Stimulated activated CD8-positive, alpha-beta memory T cell treated with anti-CD3 and anti-CD28 coated beads, Interleukin-12 subunit alpha, Interleukin-12 subunit beta, amount 100 ng/mL, for 24 hours (primary cell): ENCODE data around the gene CYLD.

Experiments used
- DNase-seq: peaks from one replicate; pipeline ENCODE4 v3.0.0-alpha.2; 2020; ENCODE audit errors: extremely low read depth

Gene CYLD

DNA sequence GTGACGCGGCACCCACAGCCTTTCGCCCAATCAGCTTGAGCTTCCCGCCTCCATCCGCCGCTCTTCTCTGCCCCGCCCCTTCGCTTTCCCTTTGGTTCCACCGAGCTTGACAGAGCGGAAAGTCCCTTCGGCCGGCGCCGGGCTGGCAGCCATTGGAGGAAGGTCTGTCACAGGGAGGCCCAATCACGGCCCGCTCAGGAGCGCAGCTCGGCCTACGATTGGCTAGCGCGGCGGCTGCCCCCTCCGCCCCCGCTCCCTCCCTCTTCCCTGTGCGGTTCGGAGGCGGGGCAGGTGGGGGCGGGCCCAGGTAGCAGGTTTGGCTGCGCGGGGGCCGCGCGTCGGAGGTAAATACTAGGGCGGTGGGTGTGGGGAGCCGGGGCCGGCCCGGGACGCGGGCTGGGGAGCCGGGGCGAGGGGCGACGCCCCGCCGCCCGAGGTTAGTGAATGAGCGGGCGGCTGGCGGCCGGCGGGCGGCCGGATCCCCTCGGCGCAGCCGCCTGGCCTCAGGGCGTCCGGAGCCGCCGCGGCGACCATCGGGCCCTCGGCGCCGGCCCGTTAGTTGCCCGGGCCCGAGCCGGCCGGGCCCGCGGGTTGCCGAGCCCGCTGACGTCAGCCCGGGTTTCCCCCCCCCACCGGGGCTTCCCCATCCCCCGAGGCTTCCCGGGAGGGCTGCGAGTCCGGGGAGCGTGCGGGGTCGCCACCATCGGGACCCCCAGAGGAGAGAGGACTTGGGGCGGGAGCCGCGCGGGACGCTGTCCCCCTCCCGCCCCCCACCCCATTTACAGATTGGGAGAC, at the start of gene CYLD:
Gene CYLD, plus strand, starts transcription at position 306 of the 795 bp plus-strand sequence. CDS start 7,613 bp downstream, outside the sequence.
- DNase-seq, result peak; percentile 99

DNA sequence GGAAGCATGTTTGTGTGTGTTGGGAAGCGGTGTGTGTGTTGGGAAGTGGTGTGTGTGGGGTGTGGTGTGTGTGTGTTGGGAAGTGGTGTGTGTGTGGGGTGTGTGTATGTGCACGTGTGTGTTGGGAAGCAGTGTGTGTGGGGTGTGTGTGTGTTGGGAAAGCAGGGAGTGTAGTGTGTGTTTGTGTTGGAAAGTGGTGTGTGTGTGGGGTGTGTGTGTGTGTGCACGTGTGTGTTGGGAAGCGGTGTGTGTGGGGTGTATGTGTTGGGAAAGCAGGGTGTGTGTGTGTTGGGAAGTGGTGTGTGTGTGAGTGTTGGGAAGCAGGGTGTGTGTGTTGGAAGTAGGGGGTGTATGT, 49.3 kb upstream of the CYLD start:
- no peak for DNase-seq

DNA sequence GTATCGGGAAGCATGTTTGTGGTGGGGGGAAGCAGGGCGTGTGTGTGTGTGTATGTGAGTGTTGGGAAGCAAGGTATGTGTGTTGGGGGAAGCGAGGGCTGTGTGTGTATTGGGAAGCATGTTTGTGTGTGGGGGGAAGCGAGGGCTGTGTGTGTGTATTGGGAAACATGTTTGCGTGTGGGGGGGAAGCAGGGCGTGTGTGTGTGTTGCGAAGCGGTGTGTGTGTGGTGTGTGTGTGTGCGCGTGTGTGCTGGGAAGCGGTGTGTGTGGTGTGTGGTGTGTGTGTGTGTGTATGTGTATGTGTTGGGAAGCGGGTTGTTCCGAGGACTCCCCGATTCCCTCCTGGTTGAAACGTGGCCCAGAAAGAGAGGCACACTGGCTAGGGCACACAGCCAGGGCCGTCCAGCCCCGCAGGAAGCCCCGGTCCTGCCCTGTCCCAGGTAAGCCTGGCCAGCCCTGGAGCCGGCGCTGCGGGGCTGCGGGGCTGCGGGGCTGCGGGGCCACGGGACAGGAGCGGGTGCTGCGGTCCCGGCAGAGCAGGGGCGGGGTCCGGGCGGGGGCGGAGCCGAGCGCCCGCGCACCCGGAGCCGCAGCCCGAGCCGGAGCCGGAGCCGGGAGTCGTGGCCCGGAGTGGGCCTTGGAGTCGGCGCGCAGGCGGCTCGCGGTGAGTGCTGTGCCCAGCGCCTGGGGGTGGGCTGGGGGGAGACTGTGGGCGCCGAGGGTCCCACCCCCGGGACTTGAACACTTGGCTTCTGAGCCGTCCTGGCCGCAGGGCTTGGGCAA, 48.7 kb upstream of the CYLD start, which contains the start of gene NOD2:
Gene NOD2, plus strand, starts transcription at position 608 of the 783 bp plus-strand sequence. CDS start 5,890 bp downstream, outside the sequence.
- no peak for DNase-seq

DNA sequence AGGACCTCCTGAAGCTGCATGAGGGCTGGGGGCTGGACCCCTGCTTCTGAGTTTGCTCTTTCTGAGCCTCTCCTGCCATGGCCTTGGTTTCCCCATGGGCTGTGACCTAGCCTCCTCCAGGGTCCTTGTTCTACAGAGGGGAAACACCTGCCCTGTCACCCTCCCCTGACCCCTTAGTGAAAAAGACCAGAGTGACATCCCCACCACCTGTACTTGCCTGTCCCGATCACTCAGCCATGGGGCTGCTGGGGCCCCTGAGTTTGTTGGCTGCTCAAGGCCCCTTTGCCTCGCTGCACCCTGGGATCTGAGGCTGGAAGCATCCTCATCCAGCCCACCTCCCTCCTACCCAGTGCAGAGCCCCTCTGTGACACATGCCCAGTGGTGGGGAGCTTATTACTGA, 47.7 kb upstream of the CYLD start:
- DNase-seq, result no peak

DNA sequence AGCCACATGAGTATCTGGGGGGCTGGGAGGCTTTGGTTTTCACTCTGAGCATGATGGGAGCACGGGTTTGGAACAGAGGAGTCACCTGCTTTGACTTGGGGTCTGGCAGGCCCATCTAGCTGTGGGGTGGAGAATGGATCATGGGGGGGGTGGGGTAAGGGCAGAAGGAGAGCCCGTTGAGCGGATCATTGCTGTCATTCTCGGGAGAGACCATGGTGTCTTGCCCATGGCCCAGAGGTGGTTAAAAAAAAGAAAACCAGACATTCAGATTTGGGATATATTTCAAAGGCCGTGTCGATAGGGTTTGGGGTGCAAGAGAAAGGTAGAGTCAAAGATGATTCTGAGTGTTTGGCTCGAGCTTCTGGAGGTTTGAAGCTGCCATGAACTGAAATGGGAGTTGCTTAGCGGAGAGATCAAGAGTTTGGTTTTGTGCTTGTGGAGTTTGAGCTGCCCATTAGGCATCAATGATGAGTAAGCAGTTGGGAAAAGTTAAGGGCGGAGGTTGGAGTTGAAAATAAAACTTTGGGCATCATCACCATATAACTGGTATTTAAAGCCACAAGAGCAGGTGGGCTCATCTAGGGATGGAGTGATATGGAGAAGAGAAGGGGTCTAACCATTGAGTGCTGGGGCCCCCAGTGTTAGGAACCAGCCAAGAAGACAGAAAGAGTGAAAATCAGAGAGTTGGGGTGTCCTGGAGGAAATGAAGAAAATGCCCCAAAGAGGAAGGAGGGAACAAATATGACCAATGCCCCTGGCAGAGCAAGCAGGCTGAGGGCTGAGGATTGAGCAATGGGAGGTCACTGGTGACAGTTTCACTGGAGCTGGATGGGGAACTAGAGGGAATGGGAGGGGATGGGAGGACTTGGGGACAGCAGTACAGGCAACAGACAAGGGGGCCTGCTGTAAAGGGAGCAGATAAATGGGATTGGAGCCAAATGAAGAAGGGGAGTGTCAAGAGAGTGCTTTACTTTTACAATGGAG, 46.6 kb upstream of the CYLD start:
- DNase-seq, result no peak

DNA sequence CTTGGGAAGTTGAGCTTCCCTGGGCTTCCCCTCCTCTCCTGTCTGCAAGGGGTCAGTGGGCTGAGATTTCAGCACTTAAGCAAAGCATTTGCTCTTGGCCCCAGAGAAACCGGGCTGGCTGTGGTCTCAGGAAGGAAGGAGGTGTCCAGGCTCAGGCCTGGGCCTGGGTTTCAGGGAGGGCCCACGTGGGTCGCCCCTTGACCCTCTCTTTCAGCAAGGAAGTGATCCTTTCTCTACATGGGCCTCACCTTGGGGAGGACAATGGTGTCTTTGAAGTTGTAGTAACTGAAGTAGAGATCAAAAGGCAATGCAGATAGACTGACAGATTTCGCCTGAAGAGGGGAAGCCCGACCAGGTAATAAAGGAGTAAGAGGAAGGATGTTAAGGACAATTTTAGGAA, 45.8 kb upstream of the CYLD start:
- DNase-seq, result no peak

DNA sequence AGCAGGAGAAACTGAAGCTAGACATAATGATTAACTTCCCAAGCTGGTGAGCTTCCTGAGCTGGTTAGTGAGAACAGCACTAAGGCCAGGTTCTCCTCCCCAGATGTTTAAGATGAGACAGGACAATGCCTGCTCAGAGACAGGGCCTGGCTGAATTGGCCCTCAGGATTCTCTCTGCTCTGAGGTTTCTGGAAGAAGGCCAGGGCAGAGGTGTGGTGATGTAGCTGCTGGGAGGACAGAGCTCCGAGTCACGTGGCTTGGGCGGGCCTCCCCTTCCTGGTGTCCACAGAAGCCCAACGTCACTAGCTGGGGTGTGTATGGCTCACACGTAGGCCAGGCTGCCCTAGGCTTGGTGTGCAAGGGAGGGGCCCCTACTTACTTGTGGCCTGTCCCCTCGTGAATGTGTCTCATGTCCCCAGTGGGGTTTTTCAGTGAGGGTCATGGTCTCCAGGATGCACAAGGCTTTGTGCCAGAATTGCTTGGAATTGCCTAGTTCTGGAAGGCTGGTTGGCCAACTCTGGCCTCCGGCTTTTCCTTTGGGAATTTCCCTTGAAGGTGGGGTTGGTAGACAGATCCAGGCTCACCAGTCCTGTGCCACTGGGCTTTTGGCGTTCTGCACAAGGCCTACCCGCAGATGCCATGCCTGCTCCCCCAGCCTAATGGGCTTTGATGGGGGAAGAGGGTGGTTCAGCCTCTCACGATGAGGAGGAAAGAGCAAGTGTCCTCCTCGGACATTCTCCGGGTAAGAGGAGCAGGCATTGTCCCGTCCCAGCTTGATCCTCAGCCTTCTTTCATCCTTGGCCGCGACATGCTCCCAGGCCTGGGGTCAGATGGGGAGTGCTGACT, 45.1 kb upstream of the CYLD start:
- DNase-seq, result no peak

DNA sequence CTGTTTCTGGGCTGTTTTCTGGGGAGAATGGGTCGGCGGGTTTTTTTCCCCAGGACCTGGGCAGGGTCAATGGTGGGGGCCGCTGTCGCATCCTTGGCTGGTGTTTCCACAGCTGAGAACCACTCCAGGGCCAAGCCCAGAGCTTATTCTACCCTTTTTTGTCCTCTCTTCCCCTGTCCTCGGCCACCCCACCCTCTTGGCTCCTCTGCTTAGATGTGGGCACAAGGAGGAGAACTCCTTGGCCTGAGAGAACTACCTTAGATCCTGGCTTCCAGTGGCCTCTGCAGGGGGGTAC, 44.5 kb upstream of the CYLD start:
- DNase-seq, result no peak

DNA sequence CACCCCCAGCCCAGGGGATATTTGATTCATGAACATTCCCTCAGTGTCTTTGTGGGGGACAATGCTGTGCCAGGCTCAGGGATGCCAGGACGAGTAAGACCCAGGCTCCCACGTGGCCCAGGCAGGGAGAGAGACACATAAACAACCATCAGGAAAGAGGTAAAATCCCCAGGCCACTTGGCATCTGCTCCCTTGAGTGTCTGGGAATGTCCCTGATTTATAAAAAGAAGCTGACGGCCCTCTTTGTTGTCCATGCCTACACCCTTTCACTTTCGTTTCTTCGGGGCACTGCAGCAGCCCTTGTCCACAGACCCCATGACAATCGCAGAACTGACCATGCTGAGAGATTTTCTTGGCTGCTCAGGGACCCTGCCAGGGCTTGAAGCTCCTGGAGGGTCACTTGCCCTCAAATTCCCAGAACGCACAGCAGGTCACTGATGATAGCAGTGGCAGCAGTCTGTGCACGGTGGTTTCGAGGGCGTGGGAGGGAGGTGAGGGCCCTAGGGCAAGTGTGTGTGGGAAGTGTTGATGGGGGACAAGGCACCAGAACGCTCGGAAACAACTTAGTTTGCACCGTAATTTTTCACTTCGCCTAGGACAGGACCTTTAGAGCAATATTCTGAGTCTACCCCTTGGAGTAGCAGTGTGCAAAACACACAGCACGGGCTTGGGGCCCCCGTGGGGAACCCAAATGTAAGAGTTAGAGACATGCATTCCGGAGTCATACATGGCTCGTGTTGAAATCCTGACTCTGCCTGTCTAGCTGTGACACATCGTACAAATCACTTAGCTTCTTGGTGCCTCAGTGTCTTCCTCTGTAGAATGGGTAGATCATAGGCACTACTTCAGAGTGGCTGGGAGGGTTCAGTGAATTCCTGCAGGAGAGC, 43.8 kb upstream of the CYLD start:
- DNase-seq, result no peak

DNA sequence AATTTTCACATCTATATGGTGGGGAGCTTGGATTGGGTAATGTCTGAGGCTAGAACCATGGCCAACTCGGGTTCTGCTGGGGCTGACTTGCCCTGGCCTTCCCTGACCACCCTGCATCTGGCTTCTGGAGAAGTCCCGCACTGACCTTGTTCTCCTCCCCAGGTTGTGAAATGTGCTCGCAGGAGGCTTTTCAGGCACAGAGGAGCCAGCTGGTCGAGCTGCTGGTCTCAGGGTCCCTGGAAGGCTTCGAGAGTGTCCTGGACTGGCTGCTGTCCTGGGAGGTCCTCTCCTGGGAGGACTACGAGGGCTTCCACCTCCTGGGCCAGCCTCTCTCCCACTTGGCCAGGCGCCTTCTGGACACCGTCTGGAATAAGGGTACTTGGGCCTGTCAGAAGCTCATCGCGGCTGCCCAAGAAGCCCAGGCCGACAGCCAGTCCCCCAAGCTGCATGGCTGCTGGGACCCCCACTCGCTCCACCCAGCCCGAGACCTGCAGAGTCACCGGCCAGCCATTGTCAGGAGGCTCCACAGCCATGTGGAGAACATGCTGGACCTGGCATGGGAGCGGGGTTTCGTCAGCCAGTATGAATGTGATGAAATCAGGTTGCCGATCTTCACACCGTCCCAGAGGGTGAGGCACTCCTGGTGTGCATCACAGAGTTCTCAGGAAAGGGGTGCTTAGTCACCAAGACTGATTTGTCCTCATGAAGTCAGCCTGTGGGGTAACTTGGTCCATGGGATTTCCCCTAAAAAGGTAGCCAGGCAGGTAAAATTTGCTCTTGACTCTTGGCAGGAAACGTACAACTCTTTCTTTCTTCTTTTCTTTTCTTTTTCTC, 42.3 kb upstream of the CYLD start:
- no peak for DNase-seq

DNA sequence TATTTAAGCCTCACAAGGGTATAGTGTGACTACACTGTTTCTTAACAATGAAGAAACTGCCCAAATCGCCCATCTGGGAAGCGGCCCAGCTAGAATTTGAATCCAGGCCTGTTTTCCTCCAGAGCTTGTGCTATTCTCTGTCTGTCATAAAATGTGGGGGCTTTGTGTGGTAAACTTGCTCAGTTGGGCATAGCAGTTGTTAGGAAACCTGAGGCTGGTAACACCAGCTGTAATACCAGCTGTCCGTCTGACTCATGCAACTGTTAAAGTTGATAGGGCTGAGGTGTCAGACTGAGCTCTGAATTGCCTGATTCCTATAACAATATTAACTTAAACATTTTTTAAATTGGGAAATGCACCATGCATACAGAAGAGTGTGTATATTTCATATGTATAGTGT, 39.2 kb upstream of the CYLD start:
- DNase-seq, result no peak

DNA sequence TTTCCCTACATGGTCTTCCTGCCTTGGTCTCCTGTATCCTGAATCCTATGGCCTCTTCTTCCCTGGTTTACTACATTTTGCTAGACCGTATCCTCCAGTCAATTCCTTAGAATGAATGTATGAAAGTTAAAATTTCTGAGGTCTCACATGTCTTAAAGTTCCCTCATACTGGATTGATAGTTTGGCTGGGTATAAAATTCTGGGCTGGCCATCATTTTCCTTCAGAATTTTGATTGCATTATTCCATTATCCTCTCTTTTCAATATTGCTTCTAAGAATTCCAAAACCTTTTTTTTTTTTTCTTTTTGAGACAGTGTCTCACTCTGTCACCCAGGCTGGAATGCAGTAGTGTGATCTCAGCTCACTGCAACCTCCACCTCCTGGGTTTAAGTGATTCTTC, 37.6 kb upstream of the CYLD start:
- DNase-seq, result no peak

DNA sequence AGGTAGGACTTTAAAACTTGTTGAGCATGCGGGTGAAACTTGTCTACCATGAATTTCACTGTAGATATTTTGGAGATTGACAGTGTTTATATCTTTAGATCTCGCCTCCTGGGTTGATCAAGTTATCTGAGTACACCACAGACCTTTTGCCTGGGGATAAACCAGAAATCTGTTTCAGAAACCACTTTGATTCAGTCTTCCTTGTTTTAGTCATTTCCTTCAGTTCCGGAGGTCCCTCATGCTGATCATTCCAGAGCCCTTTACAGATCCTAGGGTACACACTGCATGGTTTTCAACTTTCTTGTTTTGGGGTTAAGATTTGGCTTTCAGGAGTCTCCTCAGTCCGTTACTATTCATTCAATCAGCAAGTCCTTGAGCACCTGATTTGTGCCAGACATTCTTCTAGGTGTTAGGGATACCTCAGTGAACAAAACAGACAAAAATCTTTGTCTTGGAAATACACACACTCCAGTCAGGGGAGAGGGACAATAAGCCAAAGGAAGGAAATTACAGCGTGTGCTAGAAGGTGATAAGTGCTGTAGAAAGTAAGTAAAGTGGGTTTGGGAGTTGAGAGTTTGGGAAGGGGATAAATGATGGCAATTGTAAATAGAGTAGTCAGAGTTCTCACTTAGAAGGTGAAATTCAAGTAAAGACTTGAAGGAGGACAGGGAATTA, 36.3 kb upstream of the CYLD start:
- DNase-seq, result no peak

DNA sequence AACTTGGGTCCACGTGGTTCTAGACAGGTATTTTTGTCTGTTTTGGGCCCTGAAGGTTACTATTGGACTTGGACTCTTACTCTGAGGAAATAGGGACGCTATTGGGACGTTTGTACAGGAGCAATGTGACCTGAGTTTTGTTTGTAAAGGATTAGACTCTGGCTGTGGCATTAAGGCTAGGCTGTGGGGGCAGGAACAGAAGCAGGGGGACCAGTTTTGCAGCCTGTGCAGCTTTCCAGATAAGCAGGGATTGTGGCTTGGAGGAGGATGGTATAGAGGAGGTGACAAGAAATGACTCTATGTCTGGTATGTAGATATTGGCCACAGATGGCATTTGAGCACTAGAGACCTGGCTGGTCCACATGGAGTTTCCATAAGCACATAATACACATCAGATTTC, 35.6 kb upstream of the CYLD start:
- DNase-seq, result no peak

DNA sequence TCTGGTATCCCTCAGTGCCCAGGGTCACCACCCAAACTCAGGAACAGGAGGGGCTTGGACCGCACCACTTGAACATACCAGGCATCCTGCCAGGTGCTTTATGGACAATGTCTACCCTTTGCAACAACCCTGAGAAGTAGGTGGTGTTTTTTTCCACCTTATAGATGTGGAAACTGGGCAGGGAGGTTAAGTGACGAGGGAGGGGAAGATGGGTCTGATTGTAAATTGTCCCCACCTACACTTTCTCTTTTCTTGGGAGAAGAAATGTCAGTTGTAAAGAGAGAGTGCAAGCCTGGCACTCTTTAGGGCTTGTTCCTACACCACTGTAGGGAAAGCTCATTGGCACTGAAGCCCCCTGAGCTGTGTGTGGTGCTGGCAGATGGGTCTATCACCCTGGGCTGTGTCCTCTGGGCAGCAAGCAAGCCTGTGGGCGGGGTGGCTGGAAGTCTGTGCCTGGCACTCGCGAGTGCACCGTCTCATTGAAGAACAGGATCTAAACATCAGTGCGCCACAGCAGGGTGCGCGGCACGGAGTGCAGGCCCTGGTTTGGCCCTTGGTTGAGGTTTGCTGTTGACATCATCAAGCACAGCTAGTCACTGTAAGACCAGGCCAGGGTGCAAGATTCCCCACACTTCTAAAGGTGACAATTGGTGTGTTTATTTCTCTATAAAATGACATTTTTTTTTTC, 33.4 kb upstream of the CYLD start:
- DNase-seq, result no peak

DNA sequence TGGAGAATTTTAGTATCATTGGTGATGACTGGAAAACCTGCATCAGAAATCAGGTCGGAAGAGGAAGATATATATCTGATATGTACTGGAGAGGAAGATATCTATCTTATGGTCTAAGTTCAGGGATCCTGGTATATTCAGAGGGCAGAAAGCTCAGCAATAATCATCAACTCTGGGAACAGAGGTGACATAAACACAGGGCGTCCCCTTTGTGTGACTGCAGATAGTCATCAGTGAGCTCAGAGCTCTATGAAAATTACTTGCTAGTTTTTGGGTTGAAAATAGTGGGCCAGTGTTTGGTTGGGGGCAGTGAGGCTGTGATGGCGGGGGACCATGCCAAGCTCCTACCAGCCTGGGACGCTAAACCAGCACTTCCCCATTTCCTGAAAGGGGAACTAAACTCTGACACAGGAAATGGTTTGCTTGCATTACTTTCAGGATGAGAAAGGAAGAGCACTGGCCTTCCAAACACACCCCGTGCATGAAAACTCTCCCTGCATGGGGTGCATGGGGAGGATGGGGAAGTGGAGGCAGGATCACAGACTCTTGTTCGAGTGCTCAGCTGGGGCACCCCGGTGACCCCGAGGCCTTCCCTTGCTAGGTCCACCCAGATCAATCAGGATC, 32.7 kb upstream of the CYLD start:
- no peak for DNase-seq

DNA sequence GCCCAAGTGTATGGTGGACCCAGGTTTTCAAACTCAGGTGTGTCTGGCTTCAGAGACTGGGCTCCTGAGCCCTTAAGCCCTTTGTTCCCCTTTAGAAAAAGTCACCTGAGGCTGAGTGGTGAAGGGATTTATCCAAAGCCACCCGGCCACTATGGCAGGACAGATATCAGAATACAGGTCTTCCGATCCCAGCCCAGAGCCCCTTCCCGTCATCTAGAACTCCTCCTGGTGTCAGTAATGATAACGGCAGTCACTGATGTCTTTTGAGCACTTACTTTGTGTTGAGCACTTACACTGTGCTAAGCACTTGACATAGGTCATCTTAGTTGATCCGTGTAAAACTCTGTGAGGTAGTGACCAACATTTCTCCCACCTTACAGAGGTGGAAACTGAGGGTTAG, 31.9 kb upstream of the CYLD start:
- DNase-seq, result no peak

DNA sequence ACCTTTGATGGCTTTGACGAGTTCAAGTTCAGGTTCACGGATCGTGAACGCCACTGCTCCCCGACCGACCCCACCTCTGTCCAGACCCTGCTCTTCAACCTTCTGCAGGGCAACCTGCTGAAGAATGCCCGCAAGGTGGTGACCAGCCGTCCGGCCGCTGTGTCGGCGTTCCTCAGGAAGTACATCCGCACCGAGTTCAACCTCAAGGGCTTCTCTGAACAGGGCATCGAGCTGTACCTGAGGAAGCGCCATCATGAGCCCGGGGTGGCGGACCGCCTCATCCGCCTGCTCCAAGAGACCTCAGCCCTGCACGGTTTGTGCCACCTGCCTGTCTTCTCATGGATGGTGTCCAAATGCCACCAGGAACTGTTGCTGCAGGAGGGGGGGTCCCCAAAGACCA, 30.8 kb upstream of the CYLD start:
- DNase-seq, result no peak
